Stomach (tissue), 4 donors: ENCODE measurements around the gene CLEC18B.

Experiments
- CTCF ChIP-seq, 7 experiments: fragments of 450-650 bp in 4 of 7; fragments of 200-600 bp in 3 of 7; sonication (generic) in 3 of 7; IDR thresholded peaks; one replicate each; pipeline ENCODE4 v1.5.1; 2016 to 2019; ENCODE audit warnings: antibody characterized with exemption in 7 of 7, control low read depth in 2 of 7, mild to moderate bottlenecking in 1 of 7
- EP300 ChIP-seq: sonication (generic); formaldehyde crosslinking; IDR thresholded peaks from one replicate; pipeline ENCODE4 v1.6.1; 2017; ENCODE audit warnings: antibody characterized with exemption
- POLR2A ChIP-seq, 4 donors: fragments of 450-650 bp; IDR thresholded peaks; one replicate each; pipeline ENCODE4 v1.6.1; 2016; ENCODE audit warnings: antibody characterized with exemption in 4 of 4, control low read depth in 2 of 4, mild to moderate bottlenecking in 1 of 4, moderate library complexity in 1 of 4
- POLR2AphosphoS5 ChIP-seq, 3 donors: sonication (generic); formaldehyde crosslinking; IDR thresholded peaks; one replicate each; pipeline ENCODE4 v1.6.1; 2016; ENCODE audit warnings: antibody characterized with exemption in 3 of 3

- TF ChIP-seq CTCF (IDR thresholded peaks at IDR 0.05) = no peak
- TF ChIP-seq POLR2A (IDR thresholded peaks at IDR 0.05) = no peak
- TF ChIP-seq EP300 = no peak
- TF ChIP-seq POLR2AphosphoS5 (IDR thresholded peaks at IDR 0.05) = no peak
These were observed 41.1 kb upstream of the CLEC18B start for GRCh38 chr16:74462361-74462760.
